Measurements from ENCODE around the gene OR14A2.

- TF ChIP-seq POLR2A (IDR thresholded peaks at IDR 0.05), result no peak
- TF ChIP-seq, protein P1, sequence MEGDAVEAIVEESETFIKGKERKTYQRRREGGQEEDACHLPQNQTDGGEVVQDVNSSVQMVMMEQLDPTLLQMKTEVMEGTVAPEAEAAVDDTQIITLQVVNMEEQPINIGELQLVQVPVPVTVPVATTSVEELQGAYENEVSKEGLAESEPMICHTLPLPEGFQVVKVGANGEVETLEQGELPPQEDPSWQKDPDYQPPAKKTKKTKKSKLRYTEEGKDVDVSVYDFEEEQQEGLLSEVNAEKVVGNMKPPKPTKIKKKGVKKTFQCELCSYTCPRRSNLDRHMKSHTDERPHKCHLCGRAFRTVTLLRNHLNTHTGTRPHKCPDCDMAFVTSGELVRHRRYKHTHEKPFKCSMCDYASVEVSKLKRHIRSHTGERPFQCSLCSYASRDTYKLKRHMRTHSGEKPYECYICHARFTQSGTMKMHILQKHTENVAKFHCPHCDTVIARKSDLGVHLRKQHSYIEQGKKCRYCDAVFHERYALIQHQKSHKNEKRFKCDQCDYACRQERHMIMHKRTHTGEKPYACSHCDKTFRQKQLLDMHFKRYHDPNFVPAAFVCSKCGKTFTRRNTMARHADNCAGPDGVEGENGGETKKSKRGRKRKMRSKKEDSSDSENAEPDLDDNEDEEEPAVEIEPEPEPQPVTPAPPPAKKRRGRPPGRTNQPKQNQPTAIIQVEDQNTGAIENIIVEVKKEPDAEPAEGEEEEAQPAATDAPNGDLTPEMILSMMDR (IDR thresholded peaks at IDR 0.05), result no peak
Observed at GRCh38 chr1:247747616-247748015, 325 bp downstream of the OR14A2 start.
